GM10248 (cell line): ENCODE data around the gene SLC4A4.

Source experiments
- CTCF ChIA-PET: fragments of 300-600 bp; sonication (Branson Sonifier 250); formaldehyde crosslinking; extraction: SDS; loops from one replicate; lab custom pipeline; 2021; ENCODE audit warnings: antibody characterized with exemption; lab: Yijun Ruan, JAX
- POLR2A ChIA-PET: fragments of 350-650 bp; sonication (Branson Sonifier 250); formaldehyde crosslinking; extraction: SDS; loops from one replicate; lab custom pipeline; 2020; ENCODE audit warnings: antibody characterized with exemption; lab: Yijun Ruan, JAX
- DNase-seq: peaks from one replicate; pipeline ENCODE4 v3.0.0; 2012; ENCODE audit errors: extremely low spot score
- TF ChIP-seq, protein P1 (sequence below): IDR thresholded peaks from 2 replicates; pipeline ENCODE4 v1.5.1; 2012; ENCODE audit warnings: mild to moderate bottlenecking, low read depth; ENCODE audit errors: extremely low read depth, missing control alignments, control extremely low read depth

SLC4A4 gene

GRCh38 chr4:71473541-71474240, 134.9 kb downstream of the SLC4A4 start:
- CTCF ChIA-PET = interaction anchor here (0.8 to 1.8 kb wide), 2 partner anchors 8 to 9 kb away, joined by 3 to 5 read pairs; no protein-coding TSS in a partner anchor
- TF ChIP-seq, protein P1, sequence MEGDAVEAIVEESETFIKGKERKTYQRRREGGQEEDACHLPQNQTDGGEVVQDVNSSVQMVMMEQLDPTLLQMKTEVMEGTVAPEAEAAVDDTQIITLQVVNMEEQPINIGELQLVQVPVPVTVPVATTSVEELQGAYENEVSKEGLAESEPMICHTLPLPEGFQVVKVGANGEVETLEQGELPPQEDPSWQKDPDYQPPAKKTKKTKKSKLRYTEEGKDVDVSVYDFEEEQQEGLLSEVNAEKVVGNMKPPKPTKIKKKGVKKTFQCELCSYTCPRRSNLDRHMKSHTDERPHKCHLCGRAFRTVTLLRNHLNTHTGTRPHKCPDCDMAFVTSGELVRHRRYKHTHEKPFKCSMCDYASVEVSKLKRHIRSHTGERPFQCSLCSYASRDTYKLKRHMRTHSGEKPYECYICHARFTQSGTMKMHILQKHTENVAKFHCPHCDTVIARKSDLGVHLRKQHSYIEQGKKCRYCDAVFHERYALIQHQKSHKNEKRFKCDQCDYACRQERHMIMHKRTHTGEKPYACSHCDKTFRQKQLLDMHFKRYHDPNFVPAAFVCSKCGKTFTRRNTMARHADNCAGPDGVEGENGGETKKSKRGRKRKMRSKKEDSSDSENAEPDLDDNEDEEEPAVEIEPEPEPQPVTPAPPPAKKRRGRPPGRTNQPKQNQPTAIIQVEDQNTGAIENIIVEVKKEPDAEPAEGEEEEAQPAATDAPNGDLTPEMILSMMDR = no peak
- POLR2A ChIA-PET = no interaction called here
- no peak for DNase-seq

DNA sequence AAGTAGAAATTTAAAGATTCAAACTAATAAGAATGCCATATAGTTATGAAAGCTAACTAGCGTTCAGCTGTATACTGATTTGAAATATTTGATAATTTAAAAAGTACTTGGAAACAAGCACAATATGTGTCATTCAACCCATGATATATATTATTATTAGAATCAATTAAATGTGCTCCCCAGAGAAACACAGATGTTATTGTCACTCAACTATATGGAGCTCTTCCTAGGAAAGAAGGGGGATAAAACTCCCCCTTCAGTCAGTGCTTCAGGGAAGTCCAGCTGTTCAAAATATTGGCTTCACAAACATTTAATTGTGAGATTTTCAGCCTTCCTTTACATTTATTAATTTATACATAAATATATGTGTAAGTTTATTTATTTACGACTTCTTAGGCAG, 135.9 kb downstream of the SLC4A4 start:
- CTCF ChIA-PET = no interaction called here
- POLR2A ChIA-PET = no interaction called here
- TF ChIP-seq, protein P1 = no peak
- DNase-seq = no peak

DNA sequence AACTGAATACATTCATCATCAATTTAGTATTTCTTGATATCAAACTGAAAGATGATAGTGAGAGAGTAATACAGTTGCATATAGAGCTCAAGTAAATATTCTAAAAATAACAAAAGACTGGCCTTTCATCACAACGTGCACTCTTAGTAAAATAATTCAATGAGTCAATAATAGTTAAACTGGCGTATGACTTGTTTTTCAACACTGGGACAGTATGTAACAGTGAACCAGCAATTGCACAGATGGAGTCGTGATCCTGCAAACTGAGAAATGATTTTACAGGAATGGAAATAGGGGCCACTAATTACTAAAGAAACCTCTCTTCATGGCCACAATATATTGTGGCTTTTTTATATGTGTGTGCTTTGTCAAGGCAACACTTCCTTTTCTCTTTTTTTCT, 137.4 kb downstream of the SLC4A4 start:
- TF ChIP-seq, protein P1 = no peak
- POLR2A ChIA-PET = no interaction called here
- CTCF ChIA-PET = interaction anchor here (0.8 kb wide), 1 partner anchor 12 kb away, joined by 3 read pairs; no protein-coding TSS in a partner anchor
- DNase-seq = no peak

DNA sequence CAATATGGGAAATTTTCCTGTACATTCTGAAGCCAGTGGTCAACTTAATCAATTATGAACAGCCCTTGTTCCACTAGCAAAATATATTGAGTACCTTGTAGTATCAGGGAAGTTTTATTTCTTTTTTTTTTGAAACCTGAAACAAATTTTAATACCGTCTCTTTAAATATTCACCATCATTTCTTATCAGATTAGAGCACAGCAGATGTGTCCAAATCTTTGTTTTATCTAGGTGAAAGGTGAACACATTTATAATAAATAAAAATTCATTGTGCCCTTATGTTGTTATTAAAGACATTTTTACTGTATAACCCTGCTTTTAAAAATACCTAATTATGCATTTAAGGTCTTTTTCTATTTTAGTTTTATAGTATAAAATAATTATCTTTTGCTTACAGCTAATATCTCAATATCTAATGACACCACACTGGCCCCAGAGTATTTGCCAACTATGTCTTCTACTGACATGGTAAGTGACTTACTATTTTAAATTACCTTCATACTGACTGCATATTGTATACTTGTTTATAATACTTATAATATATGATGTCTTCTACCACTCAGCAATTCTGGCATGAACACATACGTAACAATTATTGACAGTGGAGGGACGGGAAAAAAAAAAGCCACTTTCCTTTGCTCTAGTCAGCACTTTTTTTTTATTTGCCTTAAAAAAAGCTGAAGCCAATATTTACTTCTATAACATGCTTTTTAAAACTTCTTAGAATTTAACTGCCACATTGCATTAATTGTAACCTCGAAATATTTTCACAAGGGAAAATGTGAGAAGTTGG, 147.9 kb downstream of the SLC4A4 start:
- ChIA-PET POLR2A (no interaction called here), CTCF (no interaction called here)
- no peak for DNase-seq
- TF ChIP-seq, protein P1 = no peak

DNA sequence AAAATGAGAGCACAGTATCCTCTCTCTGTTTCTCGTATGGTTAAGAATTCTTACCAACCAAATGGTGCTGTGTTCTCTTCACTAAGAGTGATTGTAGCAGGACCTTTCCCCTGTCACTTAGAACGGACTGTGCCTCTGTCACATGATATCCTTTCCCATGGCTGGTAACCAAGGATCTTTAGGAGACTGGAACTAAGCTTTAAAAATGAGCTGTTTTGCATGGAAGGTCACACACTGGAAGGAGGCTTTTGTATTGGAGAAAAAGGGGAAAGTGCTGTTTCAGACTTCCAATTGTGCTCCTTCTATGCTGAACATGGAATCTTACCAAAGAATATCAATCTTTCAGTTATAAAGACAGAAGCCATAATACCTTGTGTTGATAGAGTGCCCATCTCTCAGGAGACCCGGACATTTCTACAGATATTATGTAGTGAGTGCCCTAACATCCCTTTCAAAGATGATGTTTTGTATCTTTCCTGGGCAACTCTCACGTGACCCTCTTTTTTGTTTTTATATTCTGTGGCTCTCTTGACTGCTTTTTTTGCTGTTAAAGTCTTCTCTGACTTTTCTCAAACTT, 148.6 kb downstream of the SLC4A4 start:
- no peak for DNase-seq
- CTCF ChIA-PET = interaction anchor here (1.2 kb wide), 2 partner anchors 12 to 17 kb away, joined by 3 read pairs; no protein-coding TSS in a partner anchor
- POLR2A ChIA-PET = no interaction called here
- TF ChIP-seq, protein P1 = no peak

GRCh38 chr4:71494539-71494938, 155.7 kb downstream of the SLC4A4 start:
- ChIA-PET CTCF (interaction anchor here (1.1 to 1.3 kb wide), 2 partner anchors 13 to 24 kb away, joined by 3 read pairs; no protein-coding TSS in a partner anchor), POLR2A (no interaction called here)
- TF ChIP-seq, protein P1 = no peak
- DNase-seq = no peak
